ENCODE measurements around the gene FOXC2. TPM values are rescaled to one million over a fixed set of nuclear protein-coding genes. Genes with fewer than 3 reads are reported as not detected.

The FOXC2 gene
- total RNA-seq, 1 experiment from 2014 or later, result 14.9 TPM

DNA sequence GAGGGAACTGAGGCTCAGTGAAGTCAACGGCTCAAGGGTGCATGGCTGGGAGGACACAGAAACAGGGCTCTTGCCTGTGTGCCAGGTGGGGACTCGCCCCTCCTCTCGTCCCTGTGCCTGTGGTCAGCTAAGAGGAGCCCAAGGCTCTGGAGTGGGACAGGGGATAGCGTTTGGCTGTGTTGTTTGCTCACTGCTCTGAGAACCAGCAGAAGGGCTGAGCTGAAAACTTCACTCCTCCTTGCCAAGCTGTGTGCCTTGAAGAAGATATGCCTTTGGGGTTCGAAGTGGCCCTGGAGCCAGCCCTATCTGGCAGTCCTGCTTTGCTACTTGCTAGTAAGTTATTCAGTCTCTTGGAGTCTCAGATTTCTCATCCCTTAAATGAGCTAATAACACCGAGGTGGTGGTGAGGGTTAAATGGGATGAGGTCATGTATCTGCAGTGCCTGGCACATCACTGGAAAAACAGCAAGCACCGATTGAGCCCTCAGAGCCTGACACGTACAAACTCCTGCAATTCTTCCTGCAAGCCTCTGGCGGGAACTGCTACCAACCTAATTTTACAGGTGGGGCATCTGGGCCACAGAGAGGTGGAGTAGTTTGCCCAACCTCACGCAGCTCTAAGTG is 29.5 kb downstream of the FOXC2 start:
- Histone ChIP-seq H3K4me1 (ENCODE audit: control insufficient read depth, insufficient read depth, low read length) (no peaks in the 10 kb centered on the region), H3K4me3 (ENCODE audit: low read depth in 2 of 2, low read length in 2 of 2) (no peak overlapping the region), H3K9me3 (ENCODE audit: control insufficient read depth, insufficient read depth, low read depth, low read length) (no peaks in the 10 kb centered on the region), H3K27ac (ENCODE audit: low read length) (no peak overlapping the region), H3K27me3 (ENCODE audit: control insufficient read depth, insufficient read depth, low read length) (no peaks in the 10 kb centered on the region), H3K36me3 (ENCODE audit: control insufficient read depth, insufficient read depth, low read length) (no peaks in the 10 kb centered on the region)
- no peak for TF ChIP-seq TCF7L2 (IDR thresholded peaks at IDR 0.05; ENCODE audit: low read depth, low read length)
- TF ChIP-seq POLR2AphosphoS5 (IDR thresholded peaks at IDR 0.05; ENCODE audit: low read depth, low read length), result no peak
- TF ChIP-seq, protein P1, sequence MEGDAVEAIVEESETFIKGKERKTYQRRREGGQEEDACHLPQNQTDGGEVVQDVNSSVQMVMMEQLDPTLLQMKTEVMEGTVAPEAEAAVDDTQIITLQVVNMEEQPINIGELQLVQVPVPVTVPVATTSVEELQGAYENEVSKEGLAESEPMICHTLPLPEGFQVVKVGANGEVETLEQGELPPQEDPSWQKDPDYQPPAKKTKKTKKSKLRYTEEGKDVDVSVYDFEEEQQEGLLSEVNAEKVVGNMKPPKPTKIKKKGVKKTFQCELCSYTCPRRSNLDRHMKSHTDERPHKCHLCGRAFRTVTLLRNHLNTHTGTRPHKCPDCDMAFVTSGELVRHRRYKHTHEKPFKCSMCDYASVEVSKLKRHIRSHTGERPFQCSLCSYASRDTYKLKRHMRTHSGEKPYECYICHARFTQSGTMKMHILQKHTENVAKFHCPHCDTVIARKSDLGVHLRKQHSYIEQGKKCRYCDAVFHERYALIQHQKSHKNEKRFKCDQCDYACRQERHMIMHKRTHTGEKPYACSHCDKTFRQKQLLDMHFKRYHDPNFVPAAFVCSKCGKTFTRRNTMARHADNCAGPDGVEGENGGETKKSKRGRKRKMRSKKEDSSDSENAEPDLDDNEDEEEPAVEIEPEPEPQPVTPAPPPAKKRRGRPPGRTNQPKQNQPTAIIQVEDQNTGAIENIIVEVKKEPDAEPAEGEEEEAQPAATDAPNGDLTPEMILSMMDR (IDR thresholded peaks at IDR 0.05), result no peak
- TF ChIP-seq, protein P2, sequence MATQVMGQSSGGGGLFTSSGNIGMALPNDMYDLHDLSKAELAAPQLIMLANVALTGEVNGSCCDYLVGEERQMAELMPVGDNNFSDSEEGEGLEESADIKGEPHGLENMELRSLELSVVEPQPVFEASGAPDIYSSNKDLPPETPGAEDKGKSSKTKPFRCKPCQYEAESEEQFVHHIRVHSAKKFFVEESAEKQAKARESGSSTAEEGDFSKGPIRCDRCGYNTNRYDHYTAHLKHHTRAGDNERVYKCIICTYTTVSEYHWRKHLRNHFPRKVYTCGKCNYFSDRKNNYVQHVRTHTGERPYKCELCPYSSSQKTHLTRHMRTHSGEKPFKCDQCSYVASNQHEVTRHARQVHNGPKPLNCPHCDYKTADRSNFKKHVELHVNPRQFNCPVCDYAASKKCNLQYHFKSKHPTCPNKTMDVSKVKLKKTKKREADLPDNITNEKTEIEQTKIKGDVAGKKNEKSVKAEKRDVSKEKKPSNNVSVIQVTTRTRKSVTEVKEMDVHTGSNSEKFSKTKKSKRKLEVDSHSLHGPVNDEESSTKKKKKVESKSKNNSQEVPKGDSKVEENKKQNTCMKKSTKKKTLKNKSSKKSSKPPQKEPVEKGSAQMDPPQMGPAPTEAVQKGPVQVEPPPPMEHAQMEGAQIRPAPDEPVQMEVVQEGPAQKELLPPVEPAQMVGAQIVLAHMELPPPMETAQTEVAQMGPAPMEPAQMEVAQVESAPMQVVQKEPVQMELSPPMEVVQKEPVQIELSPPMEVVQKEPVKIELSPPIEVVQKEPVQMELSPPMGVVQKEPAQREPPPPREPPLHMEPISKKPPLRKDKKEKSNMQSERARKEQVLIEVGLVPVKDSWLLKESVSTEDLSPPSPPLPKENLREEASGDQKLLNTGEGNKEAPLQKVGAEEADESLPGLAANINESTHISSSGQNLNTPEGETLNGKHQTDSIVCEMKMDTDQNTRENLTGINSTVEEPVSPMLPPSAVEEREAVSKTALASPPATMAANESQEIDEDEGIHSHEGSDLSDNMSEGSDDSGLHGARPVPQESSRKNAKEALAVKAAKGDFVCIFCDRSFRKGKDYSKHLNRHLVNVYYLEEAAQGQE (IDR thresholded peaks at IDR 0.05; ENCODE audit: insufficient read depth in 1 of 2, low read depth in 2 of 2, low read length in 1 of 2), result no peak
- no peak for TF ChIP-seq SIN3A (IDR thresholded peaks at IDR 0.05; ENCODE audit: borderline replicate concordance, insufficient read depth, low read depth, low read length)
- DNase-seq (ENCODE audit: low read depth, low spot score) (no peak), ATAC-seq (no peak)
- CTCF ChIA-PET, result interaction anchor here (0.6 kb wide), 1 partner anchor 8 kb away, joined by 12 read pairs; no protein-coding TSS in a partner anchor
- in situ Hi-C loops (cut with HindIII; ENCODE audit: low pct_unique_long_range_greater_than_20kb, low sequenced_read_pairs), result no loop called here
- POLR2A ChIA-PET, result no interaction called here
- BruUV-seq (replicated peaks), result no TSS peak
- intact Hi-C loops (cut with micrococcal nuclease; ENCODE audit: unreplicated experiment), result no loop called here

DNA sequence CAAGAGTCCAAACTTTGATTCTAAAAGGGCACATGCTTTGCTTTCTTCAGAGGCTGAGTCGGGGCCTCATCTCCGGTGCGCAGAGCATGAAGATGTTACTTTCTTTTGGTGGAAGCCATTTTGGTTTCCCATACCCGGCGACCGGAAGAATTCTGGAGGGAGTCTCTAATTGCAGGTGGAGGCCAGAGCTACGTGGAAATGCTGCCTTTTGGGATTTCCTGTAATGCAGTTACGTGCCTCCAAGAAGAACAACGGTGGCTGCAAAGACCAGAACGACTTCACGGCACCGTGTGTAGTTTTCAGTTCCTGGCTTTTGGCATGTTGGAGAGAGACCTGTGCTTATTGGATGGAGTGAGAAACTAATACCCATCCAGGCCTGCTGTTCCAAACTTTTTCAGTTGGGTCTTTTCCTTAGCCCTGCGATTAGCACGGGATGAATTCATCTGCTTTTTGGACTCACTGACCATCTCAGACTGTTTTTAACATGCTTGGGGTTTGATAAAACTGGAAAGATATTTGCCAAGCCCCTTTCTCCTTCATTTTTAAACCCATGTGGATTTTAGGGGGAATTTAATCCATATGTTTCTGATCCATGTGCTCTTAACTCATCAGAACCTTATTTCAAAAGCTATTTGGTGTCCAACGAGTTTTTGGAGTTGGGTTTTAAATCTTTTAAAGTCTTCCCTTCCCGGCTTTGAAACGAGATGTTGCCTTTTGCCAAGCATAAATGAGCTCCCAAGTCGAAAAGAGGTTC is 30.7 kb downstream of the FOXC2 start:
- H3K9me3 ChIP-seq (ENCODE audit: control insufficient read depth, insufficient read depth, low read depth, low read length), result no peaks in the 10 kb centered on the region
- intact Hi-C loops (cut with micrococcal nuclease; ENCODE audit: unreplicated experiment), result no loop called here
- no peak for TF ChIP-seq TCF7L2 (IDR thresholded peaks at IDR 0.05; ENCODE audit: low read depth, low read length)
- TF ChIP-seq, protein P1 (IDR thresholded peaks at IDR 0.05), result no peak
- no peak for TF ChIP-seq POLR2AphosphoS5 (IDR thresholded peaks at IDR 0.05; ENCODE audit: low read depth, low read length)
- TF ChIP-seq SIN3A (IDR thresholded peaks at IDR 0.05; ENCODE audit: borderline replicate concordance, insufficient read depth, low read depth, low read length), result no peak
- TF ChIP-seq, protein P2 (IDR thresholded peaks at IDR 0.05; ENCODE audit: insufficient read depth in 1 of 2, low read depth in 2 of 2, low read length in 1 of 2), result no peak
- no peaks in the 10 kb centered on the region for H3K4me1 ChIP-seq (ENCODE audit: control insufficient read depth, insufficient read depth, low read length)
- ATAC-seq, result no peak
- H3K4me3 ChIP-seq (ENCODE audit: low read depth in 2 of 2, low read length in 2 of 2), result no peak overlapping the region
- in situ Hi-C loops (cut with HindIII; ENCODE audit: low pct_unique_long_range_greater_than_20kb, low sequenced_read_pairs), result no loop called here
- H3K27ac ChIP-seq (ENCODE audit: low read length), result no peak overlapping the region
- ChIA-PET POLR2A (no interaction called here), CTCF (no interaction called here)
- DNase-seq (ENCODE audit: low read depth, low spot score), result no peak
- H3K36me3 ChIP-seq (ENCODE audit: control insufficient read depth, insufficient read depth, low read length), result no peaks in the 10 kb centered on the region
- H3K27me3 ChIP-seq (ENCODE audit: control insufficient read depth, insufficient read depth, low read length), result no peaks in the 10 kb centered on the region
- no TSS peak for BruUV-seq (replicated peaks)

Measured in Panc1 (cell line).